Measurements from ENCODE around the gene NOD2.
A peak's percentile ranks its signal among the peaks of the same experiment; 100 is the strongest.

The NOD2 gene

GRCh38 chr16:50671644-50672260 is 21.7 kb upstream of the NOD2 start:
- DNase-seq = peak in 1 of 2 experiments; percentile 2

- DNase-seq = no peak
Measured at GRCh38 chr16:50673496-50674275, 19.7 kb upstream of the NOD2 start.

GRCh38 chr16:50674831-50675230 is 18.6 kb upstream of the NOD2 start:
- no peak for DNase-seq

GRCh38 chr16:50675686-50676610 is 17.5 kb upstream of the NOD2 start:
- no peak for DNase-seq

GRCh38 chr16:50676684-50677225 is 16.7 kb upstream of the NOD2 start:
- no peak for DNase-seq

GRCh38 chr16:50677351-50677750 is 16.1 kb upstream of the NOD2 start:
- DNase-seq = no peak

- DNase-seq = no peak
Measured at GRCh38 chr16:50678531-50678930, 14.9 kb upstream of the NOD2 start.

- no peak for DNase-seq
Measured at GRCh38 chr16:50679266-50679665, 14.1 kb upstream of the NOD2 start.

- no peak for DNase-seq
Measured at GRCh38 chr16:50679676-50680555, 13.5 kb upstream of the NOD2 start.

- DNase-seq = no peak
Measured at GRCh38 chr16:50680556-50680893, 12.9 kb upstream of the NOD2 start.

GRCh38 chr16:50681021-50681885 is 12.2 kb upstream of the NOD2 start, which contains the start of gene SNX20:
SNX20 (minus strand) TSS chr16:50681312; CDS start chr16:50677526, 3,786 bp downstream.
- DNase-seq = no peak

GRCh38 chr16:50683689-50684374 is 9.6 kb upstream of the NOD2 start:
- no peak for DNase-seq

- no peak for DNase-seq
Measured at GRCh38 chr16:50684823-50685461, 8.5 kb upstream of the NOD2 start.

GRCh38 chr16:50685462-50686063 is 7.8 kb upstream of the NOD2 start:
- DNase-seq = no peak

GRCh38 chr16:50688083-50688482 is 5.3 kb upstream of the NOD2 start:
- no peak for DNase-seq

- no peak for DNase-seq
Measured at GRCh38 chr16:50688867-50689266, 4.5 kb upstream of the NOD2 start.

GRCh38 chr16:50690177-50690576 is 3.2 kb upstream of the NOD2 start:
- no peak for DNase-seq

GRCh38 chr16:50692644-50692998 is 785 bp upstream of the NOD2 start:
- no peak for DNase-seq

GRCh38 chr16:50694206-50694605 is 800 bp downstream of the NOD2 start:
- no peak for DNase-seq

All from SW 1271 (cell line).